NK-92 treated with Interleukin-12 subunit alpha and Interleukin-12 subunit beta, amount 100 ng/mL, for 24 hours (cell line): ENCODE measurements around the gene RIN1.
"Not testable (repeated sequence)": the region's sequence is repeated elsewhere in the genome, so short reads cannot be mapped to it uniquely, and the experiment has no call there.

ENCODE experiments used
- DNase-seq: peaks from one replicate; lab custom pipeline; 2025; lab: John Stamatoyannopoulos, UW

RIN1 gene

GRCh38 chr11:66360406-66361073, 24.3 kb upstream of the RIN1 start:
- DNase-seq = no peak

DNA sequence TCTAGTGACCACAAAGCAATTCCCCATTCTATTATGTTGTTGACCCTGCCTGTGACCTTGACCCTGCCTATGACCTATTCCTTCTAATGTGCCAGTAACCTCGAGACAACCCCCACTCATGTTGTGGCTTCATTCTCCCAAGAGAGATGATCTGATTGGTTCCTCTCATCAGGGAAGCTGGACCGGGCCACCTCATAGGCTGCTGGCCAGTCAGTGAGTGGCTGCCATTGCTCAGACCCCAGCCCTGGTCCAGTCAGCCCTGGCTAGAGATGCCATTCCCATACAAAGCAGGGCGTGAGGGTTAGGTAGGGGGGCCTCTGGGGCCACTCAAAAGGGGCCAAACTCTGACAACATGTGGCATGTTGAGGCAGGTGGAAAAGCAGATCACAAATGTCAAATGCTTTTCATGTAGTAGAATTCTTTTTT, 23.4 kb upstream of the RIN1 start:
- no peak for DNase-seq

DNA sequence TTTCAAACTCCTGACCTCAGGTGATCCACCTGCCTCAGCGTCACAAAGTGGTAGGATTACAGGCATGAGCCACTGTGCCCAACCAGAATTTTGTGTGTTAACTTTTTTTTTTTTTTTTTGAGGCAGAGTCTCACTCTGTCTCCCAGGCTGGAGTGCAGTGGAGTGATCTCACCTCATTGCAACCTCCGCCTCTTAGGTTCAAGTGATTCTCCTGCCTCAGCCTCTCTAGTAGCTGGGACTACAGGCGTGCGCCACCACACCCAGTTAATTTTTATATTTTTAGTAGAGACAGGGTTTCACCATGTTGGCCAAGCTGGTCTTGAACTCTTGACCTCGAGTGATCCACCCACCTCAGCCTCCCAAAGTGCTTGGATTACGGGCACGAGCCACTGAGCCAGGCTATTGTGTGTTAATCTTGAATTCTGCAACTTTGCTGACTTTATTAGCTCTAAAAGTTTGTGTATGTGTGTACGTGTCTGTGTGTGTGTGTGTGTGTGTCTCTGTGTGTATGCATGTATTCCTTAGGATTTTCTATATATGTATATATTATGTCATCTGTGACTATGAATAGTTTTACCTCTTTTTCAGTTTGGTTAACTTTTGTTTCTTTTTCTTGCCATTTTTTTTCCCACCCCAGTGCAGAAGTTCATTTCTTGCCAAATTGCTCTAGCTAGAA, 14.5 kb upstream of the RIN1 start:
- DNase-seq = not testable (repeated sequence)

DNA sequence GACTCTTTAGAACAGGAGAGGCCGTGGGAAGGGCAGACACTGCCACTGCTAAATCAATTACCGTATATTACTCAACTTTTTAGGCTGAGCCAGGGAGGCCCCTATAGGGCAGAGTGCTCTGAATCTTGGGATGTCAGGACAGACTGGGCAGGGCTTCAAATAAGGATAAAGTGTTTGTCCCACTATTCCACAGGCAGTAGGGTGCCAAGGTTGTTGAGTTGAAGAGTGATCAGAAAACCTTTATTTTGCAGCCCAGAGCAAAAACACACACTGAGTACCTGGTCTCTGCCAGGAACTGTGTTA, 12.8 kb upstream of the RIN1 start:
- DNase-seq = no peak

DNA sequence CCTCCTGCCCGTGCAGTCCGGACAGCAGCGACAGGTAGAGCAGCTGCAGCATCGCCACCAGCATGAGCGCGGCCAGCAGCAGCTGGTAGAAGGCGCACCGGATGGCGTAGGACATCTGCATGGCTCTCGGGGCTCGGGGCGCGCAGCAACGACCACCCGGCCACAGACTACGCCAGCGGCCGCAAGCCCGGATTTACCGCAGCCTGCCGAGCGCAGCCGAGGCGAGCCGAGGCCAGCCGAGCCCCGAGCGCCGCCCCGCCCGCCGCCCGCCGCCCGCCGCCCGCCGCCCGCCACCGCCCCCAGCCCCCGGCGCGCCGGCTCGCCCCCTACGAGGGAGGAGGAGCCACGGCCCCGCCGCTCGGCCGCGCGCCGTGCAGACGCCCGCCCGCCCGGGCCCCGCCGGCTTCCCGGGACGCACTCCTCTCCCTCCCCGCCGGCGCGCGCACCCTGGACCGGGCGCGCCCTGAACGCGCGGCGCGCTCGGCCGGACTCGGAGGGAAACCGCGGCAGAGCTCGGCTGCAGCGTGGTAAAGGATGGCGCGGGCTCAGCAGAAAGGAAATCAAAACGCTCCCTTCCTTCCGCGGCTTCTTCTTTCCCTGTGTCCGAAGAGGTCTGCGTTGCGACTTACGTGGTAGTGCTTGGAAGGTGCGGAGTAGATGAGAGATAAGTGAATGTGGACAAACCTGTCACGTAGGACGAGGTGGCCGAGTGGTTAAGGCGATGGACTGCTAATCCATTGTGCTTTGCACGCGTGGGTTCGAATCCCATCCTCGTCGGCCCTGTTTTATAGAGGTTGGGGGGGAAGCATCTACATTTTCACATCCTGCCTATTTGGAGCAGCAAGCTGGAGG, 11.4 kb upstream of the RIN1 start, which contains the start of gene B4GAT1:
B4GAT1 (minus strand) TSS at position 205 of the 852 bp plus-strand sequence; CDS start at position 121, 84 bp downstream.
- DNase-seq = peak; percentile 63

- DNase-seq = no peak
Measured at GRCh38 chr11:66346476-66347424, 10.5 kb upstream of the RIN1 start.

GRCh38 chr11:66345316-66345649, 9.0 kb upstream of the RIN1 start:
- no peak for DNase-seq

DNA sequence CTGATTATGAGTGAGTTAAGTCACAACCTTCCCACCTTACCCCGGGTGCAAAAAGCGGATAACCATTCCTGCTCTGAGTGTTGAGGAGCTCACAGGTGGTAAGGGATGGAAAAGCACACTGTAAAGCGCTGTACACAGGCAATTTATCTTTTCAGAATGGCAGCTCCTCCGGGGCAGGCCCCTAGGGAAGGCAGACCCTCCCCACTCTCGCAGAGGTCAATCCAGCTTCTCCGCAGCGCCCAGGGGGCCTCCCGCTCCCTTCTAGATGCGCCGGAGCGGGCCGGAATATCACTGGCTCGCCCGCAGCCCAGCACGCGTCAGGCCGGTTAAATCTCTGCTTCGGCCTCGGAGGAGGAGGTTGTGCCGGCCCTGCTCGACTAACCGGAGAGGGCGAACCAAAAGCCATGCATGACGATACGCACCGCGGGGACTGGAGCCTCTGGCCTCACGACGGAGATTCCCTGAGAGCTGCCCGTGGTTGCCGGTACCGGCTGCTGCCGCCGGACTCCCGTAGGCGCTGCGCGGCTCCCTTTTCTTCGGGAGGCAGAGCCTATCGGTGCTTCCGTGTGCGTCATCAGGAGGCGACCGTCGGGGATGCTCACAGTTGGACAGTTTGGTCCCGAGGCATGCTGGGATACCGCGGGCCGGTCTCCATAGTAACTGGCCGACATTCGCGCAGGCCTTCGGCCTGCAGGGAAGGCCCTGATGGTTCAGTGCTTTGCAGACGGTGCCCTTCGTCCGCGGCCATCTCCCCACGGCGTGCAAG, 8.5 kb upstream of the RIN1 start, which contains the start of gene BRMS1:
BRMS1 (minus strand) TSS at position 555 of the 766 bp plus-strand sequence. CDS start 2,870 bp downstream, outside the sequence.
- peak; percentile 93 for DNase-seq

DNA sequence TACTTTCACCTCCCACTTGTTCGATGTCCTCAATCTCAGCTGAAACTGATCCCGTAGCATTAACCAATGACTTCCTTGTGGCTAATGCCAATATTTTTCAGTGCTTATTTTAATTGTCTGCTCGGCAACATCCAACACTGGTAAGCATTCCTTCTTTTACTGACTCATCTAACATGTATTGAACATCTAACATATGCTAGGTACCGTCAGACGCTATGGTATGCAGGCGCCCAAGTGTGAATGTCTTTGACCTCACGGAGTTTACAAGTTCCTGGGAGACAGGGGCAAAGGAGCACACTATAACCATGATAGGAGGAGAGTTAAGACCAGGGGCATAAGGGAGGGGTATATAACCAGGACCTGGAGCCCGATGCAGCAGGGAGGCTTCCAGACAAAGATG, 6.9 kb upstream of the RIN1 start:
- no peak for DNase-seq

DNA sequence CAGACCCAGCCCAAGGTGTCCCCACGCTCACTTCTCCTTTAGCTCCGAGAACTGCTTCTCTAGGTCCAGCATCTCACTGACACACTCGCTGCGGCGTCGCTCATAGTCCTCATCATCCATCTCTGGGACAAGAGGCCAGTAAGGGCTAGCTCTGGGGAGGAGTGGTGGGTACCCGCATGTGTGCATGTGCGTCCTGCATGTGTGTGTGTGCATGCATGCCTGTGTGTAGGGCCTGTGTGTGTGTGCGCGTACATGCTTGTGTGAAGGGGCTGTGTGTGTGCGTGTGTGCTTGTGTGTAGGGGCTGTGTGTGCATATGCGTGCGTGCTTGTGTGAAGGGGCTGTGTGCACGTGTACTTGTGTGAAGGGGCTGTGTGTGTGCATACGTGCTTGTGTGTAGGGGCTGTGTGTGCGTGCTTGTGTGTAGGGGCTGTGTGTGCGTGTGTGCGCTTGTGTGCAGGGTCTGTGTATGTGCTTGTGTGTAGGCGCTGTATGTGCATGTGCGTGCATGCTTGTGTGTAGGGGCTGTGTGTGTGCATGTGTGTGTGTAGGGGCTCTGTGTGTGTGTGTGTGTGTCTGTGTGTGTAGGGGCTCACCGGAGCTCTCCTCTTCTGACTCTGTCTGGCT, 5.4 kb upstream of the RIN1 start:
- no peak for DNase-seq

DNA sequence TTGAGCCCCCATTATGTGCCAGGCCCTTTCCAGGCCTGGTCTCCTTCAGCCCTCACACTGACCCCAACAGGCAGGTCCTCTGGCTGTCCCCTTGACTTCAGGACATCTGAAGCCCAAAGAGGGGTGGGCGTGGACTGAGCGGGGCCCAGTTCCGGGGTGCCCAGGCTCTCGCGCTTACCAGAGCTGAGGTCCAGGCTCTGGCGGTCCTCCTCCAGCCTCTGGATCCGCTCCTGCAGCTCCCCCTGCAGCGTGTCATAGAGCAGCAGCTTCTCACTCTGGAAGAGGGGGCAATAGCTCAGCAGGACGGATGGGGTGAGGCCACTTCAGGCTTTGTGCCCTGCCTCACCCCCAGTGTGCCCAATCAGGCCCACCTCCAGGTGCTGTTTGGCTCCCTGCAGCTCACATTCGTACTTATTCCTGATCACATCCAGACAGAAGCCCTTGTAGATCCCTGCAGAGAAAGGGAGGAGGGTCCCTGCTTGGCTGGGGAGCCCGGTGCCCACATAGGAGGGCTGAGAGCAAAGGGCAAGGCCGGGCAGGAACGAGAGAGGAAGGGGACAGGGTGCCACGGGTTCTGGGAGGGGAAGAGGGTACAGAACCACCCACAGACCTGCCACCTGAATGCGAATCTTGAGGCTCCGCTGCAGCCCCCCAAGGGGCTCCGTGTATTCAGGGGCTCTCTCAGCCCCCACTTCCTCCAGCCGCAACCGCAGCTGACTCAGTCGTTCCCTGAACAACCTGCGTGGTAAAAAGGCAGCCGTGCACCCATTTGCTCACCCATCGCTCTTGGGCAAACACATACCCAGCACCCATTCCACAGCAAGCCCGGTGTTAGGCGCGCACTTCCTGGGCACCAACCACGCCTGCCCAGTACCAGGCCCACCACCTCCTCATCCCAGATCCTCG, 4.6 kb upstream of the RIN1 start:
- no peak for DNase-seq

DNA sequence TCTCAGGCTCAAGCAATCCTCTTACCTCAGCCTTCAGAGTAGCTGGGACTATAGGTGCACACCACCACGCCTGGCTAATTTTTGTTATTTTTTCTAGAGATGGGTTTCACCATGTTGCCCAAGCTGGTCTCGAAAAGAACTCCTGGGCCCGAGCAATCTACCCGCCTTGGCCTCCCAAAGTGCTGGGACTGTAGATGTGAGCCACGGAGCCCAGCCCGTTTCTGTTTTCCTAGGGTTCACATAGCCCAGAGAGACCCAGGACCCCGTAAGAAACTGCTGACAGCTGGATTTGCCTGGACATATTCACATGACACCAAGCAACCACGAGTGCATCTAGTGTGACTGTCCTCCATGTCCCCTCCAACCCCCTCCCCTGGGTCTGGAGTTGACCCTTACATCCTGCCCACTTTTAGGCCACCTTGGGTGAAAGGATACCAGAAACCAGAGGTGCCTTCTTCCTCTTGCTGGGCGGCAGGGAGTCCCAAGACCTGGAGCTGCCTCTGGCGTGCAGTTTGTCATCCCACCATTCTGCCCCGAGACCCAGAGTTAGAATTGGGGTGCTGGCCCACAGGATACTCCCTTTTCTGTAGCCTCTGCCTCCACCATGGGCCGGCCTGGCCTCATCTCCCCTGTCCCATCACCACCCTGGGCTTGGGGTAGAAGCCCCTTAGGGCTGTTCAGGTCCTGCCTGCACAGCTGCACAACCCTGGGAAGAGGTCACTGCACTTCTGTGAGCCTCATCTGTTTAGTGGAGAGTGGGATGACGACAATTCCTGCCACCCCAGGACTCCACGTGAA, 3.7 kb upstream of the RIN1 start:
- DNase-seq = no peak

DNA sequence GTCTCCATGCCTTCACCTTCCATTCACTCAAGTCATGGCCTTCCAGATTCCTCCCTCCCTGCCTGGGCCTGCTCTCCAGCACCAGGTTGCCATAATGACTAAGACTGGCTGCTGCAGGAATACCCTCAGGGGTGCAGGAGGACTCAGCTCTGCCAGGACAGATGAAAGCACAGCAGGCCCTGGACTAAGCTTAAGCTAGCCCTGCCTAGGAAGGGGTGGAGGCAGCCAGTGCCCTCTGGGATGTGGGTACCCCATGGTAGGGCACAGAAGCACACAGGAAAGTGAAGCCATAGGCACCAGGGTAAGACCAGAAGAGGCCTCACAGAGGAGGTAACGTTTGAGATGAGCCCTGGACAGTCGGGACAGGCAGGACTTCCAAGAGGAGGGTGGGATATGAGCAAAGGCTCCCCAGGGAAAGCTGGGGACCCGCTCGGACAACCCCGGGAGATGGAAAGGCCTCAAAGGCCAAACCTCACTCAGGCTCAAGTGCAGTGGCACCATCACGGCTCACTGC, 3.0 kb upstream of the RIN1 start:
- no peak for DNase-seq

- no peak for DNase-seq
Measured at GRCh38 chr11:66338276-66339161, 2.3 kb upstream of the RIN1 start.

DNA sequence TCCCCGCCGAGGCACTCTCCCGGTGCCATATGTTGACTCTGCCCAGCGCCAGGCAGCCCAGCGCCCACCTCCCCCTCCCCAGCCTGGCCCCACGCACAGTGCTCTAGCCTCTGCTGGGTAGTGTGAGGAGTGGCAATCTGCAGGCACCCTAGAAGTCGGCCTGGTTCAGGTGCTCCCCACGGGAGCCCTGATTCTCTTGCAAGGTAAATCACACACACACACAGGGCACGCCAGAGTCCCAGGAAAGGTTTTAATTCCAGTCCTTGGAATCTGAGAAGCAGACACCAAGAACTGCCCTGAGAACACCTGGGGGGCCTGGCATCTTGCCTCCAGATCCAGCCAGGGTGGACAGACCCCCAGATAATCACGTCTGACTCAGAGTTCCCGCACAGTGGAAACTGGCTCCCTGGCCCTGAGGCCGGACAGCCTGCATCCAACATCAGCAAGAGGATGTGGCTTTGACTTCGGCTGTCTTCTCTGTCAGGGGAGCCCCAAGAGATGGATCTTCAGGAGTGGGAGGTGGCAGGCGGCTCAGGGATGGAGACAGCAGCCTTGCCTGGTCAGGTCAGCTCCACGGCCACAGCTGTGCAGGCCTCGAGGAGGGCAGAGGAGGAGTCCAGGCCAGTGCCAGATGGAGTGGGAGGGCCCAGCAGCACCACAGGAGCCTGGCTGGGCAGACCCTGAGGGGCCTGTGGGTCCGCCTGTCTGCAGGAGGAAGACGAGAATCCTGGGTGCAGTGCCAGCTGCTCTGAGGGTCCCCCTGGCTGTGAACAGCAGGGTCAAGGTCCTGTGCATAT, 1.1 kb upstream of the RIN1 start:
- no peak for DNase-seq

DNA sequence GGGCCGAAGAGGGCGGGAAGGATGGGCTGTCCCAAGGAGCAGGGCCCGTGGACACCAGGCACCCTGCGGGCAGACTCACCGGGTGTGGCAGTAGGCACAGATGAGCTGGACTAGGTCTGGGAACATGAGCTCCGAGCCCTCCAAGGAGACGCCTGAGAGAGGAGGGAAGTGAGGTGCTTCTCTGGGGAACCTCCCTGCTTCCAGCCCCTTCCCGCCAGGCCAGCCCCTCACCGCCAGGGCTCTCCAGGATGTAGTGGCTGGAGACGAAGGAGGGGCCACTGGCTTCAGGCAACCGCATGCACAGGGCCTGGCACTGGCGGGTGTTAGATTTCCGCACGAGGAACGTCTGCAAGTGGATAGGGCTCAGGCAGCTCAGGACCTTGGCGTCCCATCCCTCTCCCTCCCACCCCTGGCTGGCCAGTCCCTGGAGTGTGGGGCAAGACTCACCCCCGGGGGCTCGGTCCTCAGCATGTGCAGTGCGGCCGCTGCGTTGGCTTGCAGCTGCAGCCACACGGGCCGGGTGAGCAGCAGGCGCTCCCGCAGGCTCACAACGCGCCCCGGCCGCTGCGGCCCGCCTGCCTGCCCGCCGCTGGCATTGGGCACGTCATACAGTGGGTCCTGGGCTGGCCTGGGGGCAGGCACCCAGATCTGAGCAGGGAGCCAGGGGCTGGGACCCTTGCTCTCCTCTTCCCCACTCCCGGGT, 552 bp downstream of the RIN1 start:
- no peak for DNase-seq
